Panc1 (cell line): ENCODE data around the gene SCARF1. TPM values are rescaled to one million over a fixed set of nuclear protein-coding genes. Genes with fewer than 3 reads are reported as not detected.

ENCODE experiments used
- ATAC-seq: fragments of 200-7000 bp; cut with Tn5 transposase; 2 replicates; pipeline ENCODE4 v1.9.1; 2020; ENCODE audit warnings: mild to moderate bottlenecking, moderate library complexity
- BruUV-seq: library from RNA; stranded (reverse); fragments of 400-500 nt; replicated peaks from 2 replicates; lab custom pipeline; 2021; lab: Mats Ljungman, UMichigan
- CTCF ChIA-PET: fragments of 300-600 bp; sonication (Branson Sonifier 250); formaldehyde crosslinking; loops from one replicate; lab custom pipeline; 2022; ENCODE audit warnings: antibody characterized with exemption; lab: Charles Lee
- POLR2A ChIA-PET: fragments of 300-600 bp; sonication (Branson Sonifier 250); formaldehyde crosslinking; loops from one replicate; lab custom pipeline; 2022; ENCODE audit warnings: antibody characterized with exemption; lab: Charles Lee
- DNase-seq: peaks from one replicate; pipeline ENCODE4 v3.0.0-alpha.2; 2010; ENCODE audit warnings: low read depth, low spot score
- H3K27ac ChIP-seq: 2 replicates; pipeline ENCODE4 v1.5.1; 2011; ENCODE audit warnings: mild to moderate bottlenecking, low read length, inconsistent platforms
- H3K27me3 ChIP-seq: fragments of 200-500 bp; sonication (Bioruptor generic); 2 replicates; pipeline ENCODE4 v1.6.0; 2014; ENCODE audit warnings: low read length, inconsistent platforms; ENCODE audit not compliant: control insufficient read depth, insufficient read depth
- H3K36me3 ChIP-seq: fragments of 200-500 bp; sonication (Bioruptor generic); 2 replicates; pipeline ENCODE4 v1.5.1; 2014; ENCODE audit warnings: inconsistent platforms, mild to moderate bottlenecking, low read length, moderate library complexity; ENCODE audit not compliant: control insufficient read depth, insufficient read depth
- H3K4me1 ChIP-seq: 2 replicates; pipeline ENCODE4 v1.5.1; 2011; ENCODE audit warnings: inconsistent platforms, mild to moderate bottlenecking, low read length, moderate library complexity; ENCODE audit not compliant: control insufficient read depth, insufficient read depth
- H3K4me3 ChIP-seq, 2 experiments: 2 replicates each; pipeline ENCODE4 v1.5.1; 2011 to 2012; ENCODE audit warnings: low read depth in 2 of 2, low read length in 2 of 2, mild to moderate bottlenecking in 2 of 2, inconsistent platforms in 1 of 2, moderate library complexity in 1 of 2
- H3K9me3 ChIP-seq: fragments of 200-500 bp; sonication (Bioruptor generic); 2 replicates; pipeline ENCODE4 v1.5.1; 2014; ENCODE audit warnings: low read depth, mild to moderate bottlenecking, inconsistent platforms, low read length, moderate library complexity; ENCODE audit not compliant: control insufficient read depth, insufficient read depth
- CTCF ChIP-seq: fragments of 450-650 bp; IDR thresholded peaks from 2 replicates; pipeline ENCODE4 v1.5.1; 2017; ENCODE audit warnings: mild to moderate bottlenecking
- POLR2AphosphoS5 ChIP-seq: IDR thresholded peaks from 2 replicates; pipeline ENCODE4 v1.6.1; 2012; ENCODE audit warnings: mild to moderate bottlenecking, low read depth, low read length, moderate library complexity
- REST ChIP-seq, 2 experiments: IDR thresholded peaks; 2 replicates each; pipeline ENCODE4 v1.6.1; 2011 to 2012; ENCODE audit warnings: low read depth in 2 of 2, control low read depth in 1 of 2, low read length in 1 of 2, mild to moderate bottlenecking in 1 of 2, moderate library complexity in 1 of 2; ENCODE audit not compliant: insufficient read depth in 1 of 2
- SIN3A ChIP-seq: IDR thresholded peaks from 2 replicates; pipeline ENCODE4 v1.6.1; 2012; ENCODE audit warnings: low read depth, mild to moderate bottlenecking, low read length, moderate library complexity, borderline replicate concordance; ENCODE audit not compliant: insufficient read depth
- TCF7L2 ChIP-seq: IDR thresholded peaks from 2 replicates; pipeline ENCODE4 v1.6.1; 2011; ENCODE audit warnings: mild to moderate bottlenecking, low read depth, low read length, inconsistent platforms
- in situ Hi-C: cut with HindIII; loops from 2 replicates; pipeline ENCODE4 v1.10.0; 2016; ENCODE audit warnings: low sequenced_read_pairs, low pct_unique_long_range_greater_than_20kb
- intact Hi-C: fragments of 100-400 bp; cut with micrococcal nuclease; formaldehyde crosslinking; loops from one replicate; pipeline ENCODE4 v1.10.0; 2022; ENCODE audit not compliant: unreplicated experiment
- total RNA-seq: library from RNA; stranded (reverse); gene quantifications from one replicate; pipeline ENCODE4 v1.2.1, GENCODE V29; 2021; ENCODE audit not compliant: unreplicated experiment

The SCARF1 gene
- total RNA-seq, 1 experiment from 2014 or later = 6.6 TPM

GRCh38 chr17:1643293-1643998 is 2.1 kb downstream of the SCARF1 start:
- H3K27ac ChIP-seq = no peak overlapping the region
- TF ChIP-seq REST (IDR thresholded peaks at IDR 0.05; ENCODE audit: insufficient read depth in 1 of 2, low read depth in 2 of 2, low read length in 1 of 2) = no peak
- no peak for TF ChIP-seq TCF7L2
- TF ChIP-seq CTCF = peak; percentile 35; the same call in 1 of the 2 replicates
- TF ChIP-seq POLR2AphosphoS5 = no peak
- no peak for TF ChIP-seq SIN3A
- peak; percentile 54 for ATAC-seq
- DNase-seq = no peak
- peak overlapping the region; percentile 31 to 37 for H3K4me3 ChIP-seq
- H3K36me3 ChIP-seq = no peaks in the 10 kb centered on the region
- ChIA-PET CTCF (no interaction called here), POLR2A (no interaction called here)
- in situ Hi-C loops = no loop called here
- no TSS peak for BruUV-seq
- H3K4me1 ChIP-seq = peaks cover 14% of the 10 kb centered on the region
- no peaks in the 10 kb centered on the region for H3K27me3 ChIP-seq
- H3K9me3 ChIP-seq = no peaks in the 10 kb centered on the region
- intact Hi-C loops = no loop called here

- Histone ChIP-seq H3K36me3 (no peaks in the 10 kb centered on the region), H3K27me3 (no peaks in the 10 kb centered on the region), H3K27ac (peak overlapping the region; percentile 29; the same call in 1 of the 2 replicates), H3K4me1 (peaks cover 14% of the 10 kb centered on the region), H3K4me3 (no peak overlapping the region), H3K9me3 (no peaks in the 10 kb centered on the region)
- ChIA-PET POLR2A (no interaction called here), CTCF (interaction anchor here (1.7 kb wide), 1 partner anchor 67 kb away, joined by 8 read pairs; no protein-coding TSS in a partner anchor)
- ATAC-seq (no peak; the same call in 1 of the 2 replicates), DNase-seq (no peak)
- intact Hi-C loops (no loop called here), in situ Hi-C loops (no loop called here)
- BruUV-seq = no TSS peak
- no peak for TF ChIP-seq POLR2AphosphoS5
Observed at GRCh38 chr17:1641065-1641403, 4.5 kb downstream of the SCARF1 start.
